SKM-1 (cell line): ENCODE measurements around the gene CD44.
"Not testable (repeated sequence)": the region's sequence is repeated elsewhere in the genome, so short reads cannot be mapped to it uniquely, and the experiment has no call there.

Experiments
- DNase-seq: peaks from one replicate; lab custom pipeline; 2025; ENCODE audit not compliant: unreplicated experiment; lab: John Stamatoyannopoulos, UW

Gene CD44

DNA sequence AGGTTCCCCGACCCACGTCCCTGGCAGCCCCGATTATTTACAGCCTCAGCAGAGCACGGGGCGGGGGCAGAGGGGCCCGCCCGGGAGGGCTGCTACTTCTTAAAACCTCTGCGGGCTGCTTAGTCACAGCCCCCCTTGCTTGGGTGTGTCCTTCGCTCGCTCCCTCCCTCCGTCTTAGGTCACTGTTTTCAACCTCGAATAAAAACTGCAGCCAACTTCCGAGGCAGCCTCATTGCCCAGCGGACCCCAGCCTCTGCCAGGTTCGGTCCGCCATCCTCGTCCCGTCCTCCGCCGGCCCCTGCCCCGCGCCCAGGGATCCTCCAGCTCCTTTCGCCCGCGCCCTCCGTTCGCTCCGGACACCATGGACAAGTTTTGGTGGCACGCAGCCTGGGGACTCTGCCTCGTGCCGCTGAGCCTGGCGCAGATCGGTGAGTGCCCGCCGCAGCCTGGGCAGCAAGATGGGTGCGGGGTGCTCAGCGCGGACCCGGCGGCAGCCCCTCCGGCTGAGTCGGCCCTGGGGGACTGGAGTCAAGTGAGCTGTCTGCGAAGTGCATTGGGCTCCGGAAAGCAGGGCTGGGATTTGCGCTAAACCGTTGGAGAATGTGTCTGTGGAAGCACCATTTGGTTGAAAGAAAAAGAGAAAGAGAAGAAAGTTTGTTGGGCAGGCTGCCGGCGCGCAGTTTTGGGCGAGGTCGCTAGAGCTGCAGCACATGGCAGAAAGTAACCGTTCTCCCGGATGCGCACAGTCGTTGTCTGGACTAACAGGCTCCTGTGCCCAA is at the start of gene CD44:
Gene CD44, plus strand, starts transcription at position 229 of the 779 bp plus-strand sequence. Its CDS starts 133 bp downstream, at position 362.
- peak; percentile 25 for DNase-seq

- no peak for DNase-seq
Observed at GRCh38 chr11:35089666-35090065, 49.3 kb upstream of the CD44 start.

DNA sequence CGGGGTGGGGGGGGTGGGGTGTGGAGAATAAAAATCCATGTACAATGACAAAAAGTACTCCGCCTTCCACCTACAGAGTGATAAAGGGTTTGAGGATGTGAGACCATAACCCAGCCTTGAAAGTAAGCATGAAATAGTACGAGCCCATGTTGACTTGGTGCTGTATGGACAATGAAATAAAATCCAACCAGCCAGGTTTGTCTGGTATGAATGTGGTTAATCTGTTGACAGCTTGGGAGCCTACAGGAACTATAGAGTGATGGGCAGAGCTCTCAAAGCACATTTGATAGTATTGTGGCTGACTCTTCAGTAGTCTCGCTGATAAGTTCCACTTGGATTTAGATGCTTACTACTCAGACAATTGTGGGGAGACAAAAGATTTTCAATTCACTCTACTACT is 48.8 kb upstream of the CD44 start:
- no peak for DNase-seq

DNA sequence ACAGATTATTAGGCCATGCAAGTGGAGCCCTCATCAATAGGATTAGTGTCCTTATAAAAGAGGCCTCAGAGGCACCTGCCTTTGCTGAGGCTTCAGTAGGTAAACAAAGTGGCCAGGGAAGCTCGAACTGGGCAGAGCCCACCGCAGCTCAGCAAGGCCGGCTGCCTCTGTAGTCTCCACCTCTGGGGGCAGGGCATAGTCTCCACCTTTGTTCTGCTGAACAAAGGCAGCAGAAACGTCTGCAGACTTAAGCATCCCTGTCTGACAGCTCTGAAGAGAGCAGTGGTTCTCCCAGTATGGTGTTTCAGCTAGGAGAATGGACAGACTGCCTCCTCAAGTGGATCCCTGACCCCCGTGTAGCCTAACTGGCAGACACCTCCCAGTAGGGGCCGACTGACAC is 48.0 kb upstream of the CD44 start:
- not testable (repeated sequence) for DNase-seq

GRCh38 chr11:35096723-35097122 is 42.2 kb upstream of the CD44 start:
- DNase-seq = no peak

- DNase-seq = no peak
Observed at GRCh38 chr11:35097814-35098455, 41.0 kb upstream of the CD44 start.

DNA sequence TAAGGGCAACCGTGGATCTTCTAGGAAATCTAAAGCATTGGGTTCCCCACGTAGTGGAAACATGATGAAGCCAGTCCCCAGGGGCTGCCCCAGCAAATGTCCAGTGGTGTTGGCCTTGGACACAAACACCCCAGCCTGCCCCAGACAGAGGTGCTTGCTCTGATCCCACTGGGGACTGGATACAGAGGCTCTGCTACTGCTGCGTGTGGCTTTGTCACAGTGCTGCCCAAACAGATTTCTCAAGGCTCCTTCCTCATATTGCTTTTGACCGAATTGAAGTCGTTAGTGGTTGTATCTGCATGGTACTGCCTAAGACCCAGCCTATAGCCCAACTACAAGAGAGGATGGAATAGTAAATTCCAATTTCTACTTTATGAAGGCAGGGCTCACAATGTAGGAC is 40.1 kb upstream of the CD44 start:
- no peak for DNase-seq

DNA sequence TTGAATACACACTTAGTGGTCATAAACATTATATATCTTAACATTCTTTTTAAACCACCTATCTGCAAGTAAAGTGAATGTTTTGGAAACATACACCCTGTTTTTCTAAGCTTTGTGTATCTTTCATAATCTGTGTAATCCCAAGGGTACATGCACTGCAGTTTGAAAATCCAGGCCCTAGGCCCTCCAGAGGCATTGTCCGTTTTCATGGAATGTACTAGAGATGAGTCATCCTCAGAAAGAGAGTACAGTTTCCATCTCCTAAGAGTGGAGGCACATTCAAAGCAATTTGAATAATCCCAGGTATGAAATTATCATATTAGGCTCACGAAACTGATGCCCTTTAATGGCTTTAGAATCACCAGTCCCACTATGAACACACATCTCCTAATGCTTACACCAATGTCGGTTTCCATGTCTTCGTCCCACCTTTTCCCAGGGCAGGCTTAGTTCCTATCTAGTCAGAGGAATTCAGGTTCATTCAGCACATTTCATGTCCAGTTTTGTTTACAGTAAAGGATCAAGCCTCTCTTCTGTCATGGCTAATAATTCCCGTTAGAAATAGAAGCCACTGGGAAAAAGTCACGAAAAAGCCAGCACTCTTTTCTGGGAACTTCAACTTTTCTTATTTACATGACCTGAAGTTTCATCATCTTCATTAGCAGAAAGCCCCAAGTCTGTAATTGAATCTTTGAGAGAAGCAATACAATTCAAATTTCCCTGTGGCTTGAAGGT is 39.5 kb upstream of the CD44 start:
- no peak for DNase-seq

DNA sequence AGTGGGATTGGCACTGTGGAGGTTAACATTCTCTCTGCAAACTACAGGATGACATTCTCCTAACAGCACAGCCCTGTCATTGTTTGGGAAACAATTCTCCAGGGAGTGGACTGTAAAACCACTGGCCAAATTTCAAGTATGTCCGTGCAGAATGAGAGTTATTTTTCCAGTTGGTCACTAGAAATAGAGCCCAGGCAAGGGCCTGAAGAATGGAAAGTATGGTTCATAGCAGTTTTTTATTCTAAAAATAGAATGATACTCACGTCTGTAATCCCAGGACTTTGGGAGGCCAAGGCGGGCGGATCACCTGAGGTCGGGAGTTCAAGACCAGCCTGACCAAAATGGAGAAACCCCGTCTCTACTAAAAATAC is 39.0 kb upstream of the CD44 start:
- DNase-seq = no peak

DNA sequence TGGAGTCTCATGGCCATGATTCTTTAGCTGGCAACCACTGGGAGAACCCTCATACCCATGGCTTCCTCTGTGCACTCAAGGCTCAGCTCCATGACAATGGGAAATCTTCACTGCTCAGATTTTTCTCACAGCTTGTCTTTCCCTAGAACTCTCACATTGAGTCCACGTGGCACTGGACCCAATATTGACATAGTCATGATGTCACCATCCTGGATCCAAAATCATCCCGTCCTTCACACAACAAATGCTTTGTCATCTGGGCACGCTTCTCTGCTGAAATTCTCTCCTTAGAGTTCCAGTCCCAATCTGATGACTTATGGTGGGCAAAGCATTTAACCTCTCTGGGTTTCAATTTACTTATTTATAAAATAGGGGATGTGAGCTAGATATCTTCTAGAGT is 37.7 kb upstream of the CD44 start:
- no peak for DNase-seq

GRCh38 chr11:35102267-35102666 is 36.7 kb upstream of the CD44 start:
- no peak for DNase-seq

GRCh38 chr11:35103366-35104208 is 35.4 kb upstream of the CD44 start:
- DNase-seq = no peak

DNA sequence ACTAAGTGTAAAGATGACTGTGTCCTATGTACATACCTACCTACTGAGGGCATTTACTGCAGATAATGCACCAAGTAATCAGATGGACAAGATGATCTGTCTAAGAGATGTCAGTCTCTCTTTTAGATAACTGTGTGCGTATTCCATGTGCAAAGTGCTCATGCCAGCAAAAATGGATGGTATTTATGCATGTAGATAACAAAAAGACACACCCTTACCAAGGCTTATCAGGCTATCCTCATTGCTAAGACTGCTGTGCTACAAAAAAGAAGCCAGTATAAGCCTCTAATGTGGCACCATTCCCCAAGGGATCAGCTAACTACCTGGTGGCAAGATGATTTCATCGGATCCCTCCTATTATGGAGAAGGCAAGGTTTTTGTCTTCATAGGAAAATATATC is 34.3 kb upstream of the CD44 start:
- no peak for DNase-seq

- DNase-seq = no peak
Observed at GRCh38 chr11:35105319-35106079, 33.5 kb upstream of the CD44 start.

- DNase-seq = no peak
Observed at GRCh38 chr11:35106595-35106994, 32.4 kb upstream of the CD44 start.

GRCh38 chr11:35107861-35108260 is 31.1 kb upstream of the CD44 start:
- DNase-seq = no peak

- DNase-seq = not testable (repeated sequence)
Observed at GRCh38 chr11:35108336-35108735, 30.6 kb upstream of the CD44 start.

- DNase-seq = no peak
Observed at GRCh38 chr11:35109041-35109440, 29.9 kb upstream of the CD44 start.

DNA sequence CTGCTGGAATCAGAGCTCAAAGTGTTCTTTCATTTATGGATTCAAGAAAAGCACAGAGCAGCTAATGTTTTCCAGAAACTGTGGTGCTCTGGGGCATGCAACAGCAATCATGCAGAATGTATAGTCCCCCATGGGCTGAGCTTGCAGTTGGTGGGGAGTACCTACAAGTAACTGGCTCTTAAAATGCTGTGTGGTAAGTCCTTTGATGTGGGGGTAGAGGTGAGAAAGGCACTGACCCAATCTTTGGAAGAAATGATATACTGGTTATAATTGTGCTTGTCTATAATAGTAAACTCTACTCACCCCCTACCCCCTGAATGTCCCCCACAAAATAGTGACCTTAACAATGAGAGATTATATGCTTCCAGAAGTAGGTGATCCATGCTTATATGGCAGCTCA is 29.1 kb upstream of the CD44 start:
- DNase-seq = no peak
